ENCODE data around the gene PKP1. TPM values are rescaled to one million over a fixed set of nuclear protein-coding genes. Genes with fewer than 3 reads are reported as not detected.

The PKP1 gene
- total RNA-seq, 1 donor from 2014 or later: not detected

- no peak overlapping the region for H3K27ac Mint-ChIP-seq
- H3K9me3 Mint-ChIP-seq (ENCODE audit: low read depth): no peaks in the 10 kb centered on the region
- no peaks in the 10 kb centered on the region for H3K36me3 Mint-ChIP-seq (ENCODE audit: insufficient read depth)
- H3K4me3 Mint-ChIP-seq (ENCODE audit: low read depth): no peak overlapping the region
- TF ChIP-seq CTCF (IDR thresholded peaks at IDR 0.05; ENCODE audit: unreplicated experiment): no peak
- no peaks in the 10 kb centered on the region for H3K4me1 Mint-ChIP-seq (ENCODE audit: low read depth)
- peaks cover 17% of the 10 kb centered on the region for H3K27me3 Mint-ChIP-seq
- DNase-seq (ENCODE audit: low spot score, unreplicated experiment): no peak
Measured at GRCh38 chr1:201320168-201320788, 37.0 kb downstream of the PKP1 start.

- Mint-ChIP-seq H3K27ac (no peak overlapping the region), H3K4me1 (ENCODE audit: low read depth) (no peaks in the 10 kb centered on the region), H3K4me3 (ENCODE audit: low read depth) (no peak overlapping the region), H3K9me3 (ENCODE audit: low read depth) (no peaks in the 10 kb centered on the region), H3K27me3 (peaks cover 23% of the 10 kb centered on the region), H3K36me3 (ENCODE audit: insufficient read depth) (no peaks in the 10 kb centered on the region)
- no peak for TF ChIP-seq CTCF (IDR thresholded peaks at IDR 0.05; ENCODE audit: unreplicated experiment)
- no peak for DNase-seq (ENCODE audit: low spot score, unreplicated experiment)
Measured at GRCh38 chr1:201321826-201322390, 38.6 kb downstream of the PKP1 start.

GRCh38 chr1:201322653-201323510 is 39.6 kb downstream of the PKP1 start:
- no peak for DNase-seq (ENCODE audit: low spot score, unreplicated experiment)
- no peak overlapping the region for H3K27ac Mint-ChIP-seq
- TF ChIP-seq CTCF (IDR thresholded peaks at IDR 0.05; ENCODE audit: unreplicated experiment): no peak
- no peaks in the 10 kb centered on the region for H3K36me3 Mint-ChIP-seq (ENCODE audit: insufficient read depth)
- H3K4me3 Mint-ChIP-seq (ENCODE audit: low read depth): no peak overlapping the region
- peaks cover 24% of the 10 kb centered on the region for H3K27me3 Mint-ChIP-seq
- H3K9me3 Mint-ChIP-seq (ENCODE audit: low read depth): no peaks in the 10 kb centered on the region
- no peaks in the 10 kb centered on the region for H3K4me1 Mint-ChIP-seq (ENCODE audit: low read depth)

- Mint-ChIP-seq H3K4me1 (ENCODE audit: low read depth) (no peaks in the 10 kb centered on the region), H3K9me3 (ENCODE audit: low read depth) (no peaks in the 10 kb centered on the region), H3K27ac (no peak overlapping the region), H3K36me3 (ENCODE audit: insufficient read depth) (no peaks in the 10 kb centered on the region), H3K4me3 (ENCODE audit: low read depth) (no peak overlapping the region), H3K27me3 (peaks cover 21% of the 10 kb centered on the region)
- TF ChIP-seq CTCF (IDR thresholded peaks at IDR 0.05; ENCODE audit: unreplicated experiment): no peak
- DNase-seq (ENCODE audit: low spot score, unreplicated experiment): no peak
Measured at GRCh38 chr1:201324306-201324705, 41.0 kb downstream of the PKP1 start.

- Mint-ChIP-seq H3K36me3 (ENCODE audit: insufficient read depth) (no peaks in the 10 kb centered on the region), H3K4me3 (ENCODE audit: low read depth) (no peak overlapping the region), H3K4me1 (ENCODE audit: low read depth) (no peaks in the 10 kb centered on the region), H3K27me3 (peaks cover 26% of the 10 kb centered on the region), H3K9me3 (ENCODE audit: low read depth) (no peaks in the 10 kb centered on the region), H3K27ac (no peak overlapping the region)
- DNase-seq (ENCODE audit: low spot score, unreplicated experiment): no peak
- no peak for TF ChIP-seq CTCF (IDR thresholded peaks at IDR 0.05; ENCODE audit: unreplicated experiment)
Measured at GRCh38 chr1:201324821-201325677, 41.7 kb downstream of the PKP1 start.

Data from progenitor cell of endocrine pancreas (in vitro differentiated cells).